ENCODE data around the gene TANC1.

- TF ChIP-seq TAF1 (IDR thresholded peaks at IDR 0.05; ENCODE audit: low read depth) (no peak), POLR2AphosphoS5 (IDR thresholded peaks at IDR 0.05) (no peak), CTCF (IDR thresholded peaks at IDR 0.05; ENCODE audit: poor library complexity, severe bottlenecking) (no peak), RAD21 (conservative IDR thresholded peaks at IDR 0.05) (no peak), EP300 (conservative IDR thresholded peaks at IDR 0.05; ENCODE audit: poor library complexity, severe bottlenecking) (no peak), EZH2 (IDR thresholded peaks at IDR 0.05; ENCODE audit: borderline replicate concordance, insufficient read depth, low read length, poor library complexity, severe bottlenecking) (no peak), REST (IDR thresholded peaks at IDR 0.05; ENCODE audit: borderline replicate concordance) (no peak)
Observed at GRCh38 chr2:159128191-159128590, 159.8 kb downstream of the TANC1 start.

Measured in neural cell (in vitro differentiated cells).